Thyroid gland (tissue), 4 donors: ENCODE results near the gene KIF16B. TPM values are rescaled to one million over a fixed set of nuclear protein-coding genes. Genes with fewer than 3 reads are reported as not detected.

Experiments
- DNase-seq, 2 donors: peaks; one replicate each; pipeline ENCODE4 v3.0.0-alpha.2; 2019
- H3K27ac ChIP-seq, 3 donors: fragments of 200-600 bp; sonication (generic); 1 replicate in 2 of 3; 2 replicates in 1 of 3; pipeline ENCODE4 v1.5.1; 2016 to 2019; ENCODE audit warnings: mild to moderate bottlenecking in 1 of 3, moderate library complexity in 1 of 3
- H3K27me3 ChIP-seq: fragments of 200-600 bp; sonication (generic); one replicate; pipeline ENCODE4 v1.5.1; 2019
- H3K36me3 ChIP-seq, 2 donors: fragments of 200-600 bp; sonication (generic); one replicate each; pipeline ENCODE4 v1.5.1; 2016 to 2019
- H3K4me1 ChIP-seq, 2 donors: fragments of 200-600 bp; sonication (generic); one replicate each; pipeline ENCODE4 v1.5.1; 2017 to 2019
- H3K4me3 ChIP-seq, 3 donors: fragments of 200-600 bp; sonication (generic); replicated peaks in 1 of 3; 1 replicate in 2 of 3; 2 replicates in 1 of 3; pipeline ENCODE4 v1.5.1; 2016; ENCODE audit warnings: mild to moderate bottlenecking in 1 of 3
- H3K9me3 ChIP-seq: fragments of 200-600 bp; sonication (generic); one replicate; pipeline ENCODE4 v1.5.1; 2017
- POLR2A ChIP-seq, 2 donors: fragments of 450-650 bp; IDR thresholded peaks; one replicate each; pipeline ENCODE4 v1.6.1; 2017; ENCODE audit warnings: antibody characterized with exemption in 2 of 2, mild to moderate bottlenecking in 2 of 2, moderate library complexity in 1 of 2
- WGBS, 2 donors: methylation state at CpG; one replicate each; pipeline ENCODE4 v1.1.5; 2017; 5-methylcytosine and 5-hydroxymethylcytosine counted together
- intact Hi-C: fragments of 100-400 bp; cut with DNase I; formaldehyde crosslinking; loops from one replicate; pipeline ENCODE4 v1.15.1; 2023
- total RNA-seq, 4 donors: library from RNA; depleted of rRNA; stranded (reverse); fragments of >200 nt; gene quantifications; one replicate each; pipeline ENCODE4 v1.2.3, GENCODE V29; 2016
- TF ChIP-seq, protein P1 (sequence below), 6 experiments: fragments of 200-600 bp in 3 of 6; fragments of 450-650 bp in 3 of 6; sonication (generic) in 3 of 6; IDR thresholded peaks; one replicate each; pipeline ENCODE4 v1.5.1; 2016 to 2019; ENCODE audit warnings: antibody characterized with exemption in 6 of 6, mild to moderate bottlenecking in 2 of 6, inconsistent platforms in 1 of 6, moderate library complexity in 1 of 6

The KIF16B gene
- total RNA-seq, 4 donors from 2014 or later: 18.5 to 32.8 (median 28.6) TPM

DNA sequence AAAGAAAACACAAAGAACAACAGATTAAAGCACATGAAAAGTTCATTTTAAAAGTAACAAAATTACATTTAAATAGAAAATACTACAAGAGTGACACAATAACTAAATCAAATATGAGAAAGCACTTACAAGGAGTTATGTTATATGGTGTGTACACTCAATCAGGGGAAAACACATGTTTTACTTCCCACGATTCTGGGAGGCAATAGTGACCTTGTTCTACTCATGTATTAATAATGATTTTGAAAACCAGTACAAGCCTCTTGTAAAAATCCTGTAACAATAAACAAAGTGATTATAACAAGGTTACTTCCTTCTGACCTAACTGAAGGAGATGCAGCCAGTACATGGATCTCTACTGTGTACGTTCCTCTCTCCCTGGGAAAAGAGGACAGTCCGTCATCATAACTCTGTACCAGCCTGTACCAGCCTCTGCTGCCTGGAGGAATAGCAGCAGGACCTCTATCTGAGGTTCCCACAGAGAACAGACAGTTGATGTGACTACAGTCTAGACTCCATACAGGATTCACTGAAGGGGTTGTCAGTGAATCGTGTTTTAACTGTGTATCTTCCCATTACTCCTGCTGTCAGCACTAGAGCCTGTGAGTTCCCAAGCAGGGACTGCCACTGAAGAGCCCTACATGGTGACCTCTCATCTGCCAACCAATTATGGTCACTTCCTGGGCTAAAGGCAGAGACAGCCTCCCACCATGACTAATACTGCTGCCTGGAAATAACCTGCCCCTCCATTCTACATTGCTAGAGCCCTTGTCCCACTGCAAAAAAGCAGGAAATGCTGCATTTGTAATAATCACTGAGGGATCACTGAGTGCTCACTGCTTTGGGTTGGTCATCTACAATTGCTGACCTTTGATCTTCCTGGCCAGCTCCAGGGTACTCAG is 149.7 kb downstream of the KIF16B start:
- Histone ChIP-seq H3K4me1 (no peaks in the 10 kb centered on the region), H3K27me3 (no peaks in the 10 kb centered on the region), H3K4me3 (no peak overlapping the region), H3K36me3 (no peaks in the 10 kb centered on the region), H3K9me3 (no peaks in the 10 kb centered on the region), H3K27ac (no peak overlapping the region)
- intact Hi-C loops: no loop called here
- TF ChIP-seq POLR2A (IDR thresholded peaks at IDR 0.05): no peak
- TF ChIP-seq, protein P1, sequence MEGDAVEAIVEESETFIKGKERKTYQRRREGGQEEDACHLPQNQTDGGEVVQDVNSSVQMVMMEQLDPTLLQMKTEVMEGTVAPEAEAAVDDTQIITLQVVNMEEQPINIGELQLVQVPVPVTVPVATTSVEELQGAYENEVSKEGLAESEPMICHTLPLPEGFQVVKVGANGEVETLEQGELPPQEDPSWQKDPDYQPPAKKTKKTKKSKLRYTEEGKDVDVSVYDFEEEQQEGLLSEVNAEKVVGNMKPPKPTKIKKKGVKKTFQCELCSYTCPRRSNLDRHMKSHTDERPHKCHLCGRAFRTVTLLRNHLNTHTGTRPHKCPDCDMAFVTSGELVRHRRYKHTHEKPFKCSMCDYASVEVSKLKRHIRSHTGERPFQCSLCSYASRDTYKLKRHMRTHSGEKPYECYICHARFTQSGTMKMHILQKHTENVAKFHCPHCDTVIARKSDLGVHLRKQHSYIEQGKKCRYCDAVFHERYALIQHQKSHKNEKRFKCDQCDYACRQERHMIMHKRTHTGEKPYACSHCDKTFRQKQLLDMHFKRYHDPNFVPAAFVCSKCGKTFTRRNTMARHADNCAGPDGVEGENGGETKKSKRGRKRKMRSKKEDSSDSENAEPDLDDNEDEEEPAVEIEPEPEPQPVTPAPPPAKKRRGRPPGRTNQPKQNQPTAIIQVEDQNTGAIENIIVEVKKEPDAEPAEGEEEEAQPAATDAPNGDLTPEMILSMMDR (IDR thresholded peaks at IDR 0.05): no peak
- DNase-seq: no peak
- WGBS, 2 donors: 94 to 95% methylated on average over 4 of the region's 4 CpGs

DNA sequence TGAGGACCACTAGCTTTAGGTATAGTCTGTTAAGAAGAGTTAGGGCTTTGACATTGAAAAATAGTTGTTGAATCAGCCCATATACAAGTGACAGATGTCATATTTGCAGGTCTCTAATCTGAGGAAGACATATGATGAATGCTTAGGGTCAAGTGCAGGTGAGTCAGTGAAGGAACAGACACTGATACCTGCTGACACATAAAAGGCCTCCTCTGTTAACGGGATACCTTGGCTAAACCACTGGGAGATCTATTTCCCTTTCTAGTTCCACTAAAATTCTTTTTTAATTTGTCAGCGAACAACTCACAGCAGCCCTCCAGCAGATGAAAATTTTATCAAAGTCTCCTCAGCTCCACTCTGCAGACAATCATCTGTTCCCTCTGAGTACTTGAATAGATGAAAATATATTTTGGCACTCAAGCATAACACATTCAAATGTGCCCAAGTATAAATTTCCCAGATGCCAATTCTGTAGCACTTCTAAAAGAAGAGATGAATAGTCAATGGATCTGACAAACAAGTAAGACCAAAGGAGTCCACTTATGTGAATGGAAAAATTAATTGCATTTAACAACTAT is 154.0 kb downstream of the KIF16B start:
- no peak overlapping the region for H3K27ac ChIP-seq
- intact Hi-C loops: no loop called here
- no peaks in the 10 kb centered on the region for H3K4me1 ChIP-seq
- H3K36me3 ChIP-seq: no peaks in the 10 kb centered on the region
- no peak overlapping the region for H3K4me3 ChIP-seq
- H3K27me3 ChIP-seq: no peaks in the 10 kb centered on the region
- TF ChIP-seq, protein P1 (IDR thresholded peaks at IDR 0.05): no peak
- no peak for TF ChIP-seq POLR2A (IDR thresholded peaks at IDR 0.05)
- no peak for DNase-seq
- 94% methylated on average over 2 of the region's 2 CpGs for WGBS, 2 donors
- no peaks in the 10 kb centered on the region for H3K9me3 ChIP-seq

DNA sequence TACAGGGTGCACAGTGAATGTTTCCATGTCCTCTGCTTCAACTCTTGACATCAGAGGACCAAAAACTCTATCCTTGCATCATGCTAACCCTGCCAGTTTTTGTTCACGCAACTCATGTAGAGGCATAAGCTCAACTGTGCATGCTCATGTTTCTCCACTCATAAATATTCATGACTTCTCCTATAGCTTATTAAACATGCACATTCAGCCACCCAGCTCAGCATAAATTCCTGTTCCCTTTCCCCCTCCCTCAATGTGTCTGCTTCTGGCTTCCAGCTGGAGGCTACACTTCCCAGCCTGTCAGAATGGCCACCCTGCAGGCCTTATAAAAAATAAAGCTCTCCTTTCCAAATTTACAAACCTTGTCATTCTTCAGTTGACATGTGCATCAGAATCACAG is 154.6 kb downstream of the KIF16B start:
- H3K4me3 ChIP-seq: no peak overlapping the region
- H3K27me3 ChIP-seq: no peaks in the 10 kb centered on the region
- H3K9me3 ChIP-seq: no peaks in the 10 kb centered on the region
- DNase-seq: no peak
- no peak for TF ChIP-seq POLR2A (IDR thresholded peaks at IDR 0.05)
- TF ChIP-seq, protein P1 (IDR thresholded peaks at IDR 0.05): no peak
- no peaks in the 10 kb centered on the region for H3K4me1 ChIP-seq
- no peaks in the 10 kb centered on the region for H3K36me3 ChIP-seq
- H3K27ac ChIP-seq: no peak overlapping the region
- 97 to 100% methylated on average over 1 of the region's 1 CpG for WGBS, 2 donors
- intact Hi-C loops: no loop called here

DNA sequence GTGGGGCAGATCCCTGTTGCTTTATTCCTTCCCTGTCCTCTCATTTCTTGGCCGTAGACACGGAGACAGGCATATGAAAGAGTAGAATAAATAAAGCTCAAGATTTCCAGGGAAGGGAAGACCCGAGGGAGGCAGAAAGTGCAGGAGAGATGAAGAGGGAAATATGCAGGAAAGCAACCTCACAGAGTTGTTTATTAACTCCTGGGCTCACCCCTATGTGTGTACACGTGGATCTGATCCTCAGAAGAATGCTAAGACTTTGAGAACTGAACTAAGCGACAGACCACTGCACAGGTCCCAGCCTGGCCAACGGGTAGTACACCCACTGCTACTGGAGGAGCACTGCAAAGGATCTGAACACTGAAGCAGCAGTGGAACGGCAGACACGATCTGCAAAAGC is 156.2 kb downstream of the KIF16B start:
- intact Hi-C loops: no loop called here
- TF ChIP-seq POLR2A (IDR thresholded peaks at IDR 0.05): no peak
- Histone ChIP-seq H3K4me1 (no peaks in the 10 kb centered on the region), H3K36me3 (no peaks in the 10 kb centered on the region), H3K9me3 (no peaks in the 10 kb centered on the region), H3K27ac (no peak overlapping the region), H3K27me3 (no peaks in the 10 kb centered on the region), H3K4me3 (no peak overlapping the region)
- no peak for DNase-seq
- WGBS, 2 donors: 85 to 94% methylated on average over 8 of the region's 8 CpGs

DNA sequence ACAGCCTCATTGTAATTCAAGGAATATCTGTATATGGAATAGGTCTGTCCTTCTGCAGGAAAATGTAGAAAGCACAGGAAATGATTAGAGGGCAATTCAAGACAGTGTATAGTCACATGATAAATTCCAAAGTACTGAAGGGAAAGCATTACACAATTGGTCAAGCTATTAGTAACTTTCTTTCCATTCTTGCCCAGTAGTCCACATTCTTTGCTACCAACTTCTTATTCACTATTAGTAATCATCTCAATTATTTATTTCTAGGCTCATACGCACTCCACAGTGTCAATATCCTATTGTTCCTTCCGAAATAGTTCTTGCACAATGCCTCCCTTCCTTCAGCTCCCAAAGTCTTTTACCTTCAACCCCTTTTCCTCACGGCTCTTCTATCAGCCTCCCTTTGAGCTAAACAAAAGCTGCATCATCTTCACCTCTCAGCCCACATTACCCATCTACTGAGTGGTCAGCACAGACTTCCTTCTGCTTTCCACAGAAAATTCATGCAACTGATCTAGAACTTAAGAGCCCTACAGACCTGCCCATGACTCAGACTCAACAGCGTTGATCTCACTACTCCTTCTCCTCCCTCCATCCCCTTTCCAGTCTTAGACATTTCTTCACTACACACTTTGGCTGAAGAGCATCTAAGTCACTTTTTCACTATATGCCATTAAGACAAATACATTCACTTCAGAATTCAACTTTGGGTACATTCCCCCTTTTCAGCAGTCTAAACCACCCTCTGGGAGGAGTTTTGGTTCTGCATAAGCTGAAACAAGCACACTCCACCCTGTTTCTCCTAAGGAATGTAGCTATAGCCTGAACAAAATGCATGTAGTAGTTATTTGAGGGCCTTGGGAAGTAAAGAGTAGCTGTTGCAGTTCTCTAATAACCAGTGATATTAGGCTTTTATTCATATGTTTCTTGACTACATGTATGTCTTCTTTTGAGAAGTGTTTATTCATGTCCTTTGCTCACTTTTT is 157.9 kb downstream of the KIF16B start:
- Histone ChIP-seq H3K27ac (no peak overlapping the region), H3K4me1 (no peaks in the 10 kb centered on the region), H3K4me3 (no peak overlapping the region), H3K27me3 (no peaks in the 10 kb centered on the region), H3K9me3 (no peaks in the 10 kb centered on the region), H3K36me3 (no peaks in the 10 kb centered on the region)
- TF ChIP-seq, protein P1 (IDR thresholded peaks at IDR 0.05): no peak
- no peak for DNase-seq
- 96 to 97% methylated on average over 4 of the region's 4 CpGs for WGBS, 2 donors
- intact Hi-C loops: no loop called here
